ENCODE data around the gene FAAP100. TPM values are rescaled to one million over a fixed set of nuclear protein-coding genes. Genes with fewer than 3 reads are reported as not detected.

The FAAP100 gene
- polyA plus RNA-seq, 1 of the 3 experiments (the other 2 are of a cell fraction) = 18.9 TPM

GRCh38 chr17:81580481-81580880 lies 28.3 kb upstream of the FAAP100 start (continued):
- TF ChIP-seq REST (IDR thresholded peaks at IDR 0.05; ENCODE audit: low read depth, low read length) = no peak
- TF ChIP-seq MAX (IDR thresholded peaks at IDR 0.05; ENCODE audit: low read depth) = no peak
- TF ChIP-seq SIN3A (IDR thresholded peaks at IDR 0.05; ENCODE audit: borderline replicate concordance, low read depth, low read length) = no peak
- no peak for TF ChIP-seq CTCF (IDR thresholded peaks at IDR 0.05)
- TF ChIP-seq EZH2phosphoT487 (IDR thresholded peaks at IDR 0.05; ENCODE audit: borderline replicate concordance, low read depth) = no peak
- TF ChIP-seq POLR2AphosphoS5 (IDR thresholded peaks at IDR 0.05; ENCODE audit: low read depth, low read length) = no peak

- Histone ChIP-seq H3F3A (replicated peaks; ENCODE audit: insufficient read depth) (peaks cover 33% of the 10 kb centered on the region), H3K27me3 (ENCODE audit: insufficient read depth) (no peaks in the 10 kb centered on the region), H3K4me3 (ENCODE audit: low read depth in 2 of 2, low read length in 1 of 2) (no peak overlapping the region), H4K20me1 (ENCODE audit: insufficient read depth) (peaks cover 16% of the 10 kb centered on the region), H3K9ac (no peak overlapping the region), H3K4me1 (ENCODE audit: control insufficient read depth in 1 of 2, insufficient read depth in 2 of 2, low read depth in 1 of 2, low read length in 1 of 2) (peaks cover 6 to 47% of the 10 kb centered on the region in 2 experiments; a peak in 3 of 4 replicates), H3K9me2 (no peaks in the 10 kb centered on the region), H3K9me3 (no peaks in the 10 kb centered on the region), H3K79me2 (ENCODE audit: insufficient read depth) (peaks cover 61% of the 10 kb centered on the region), H2AFZ (ENCODE audit: low read depth) (no peak overlapping the region), H3K4me2 (peak overlapping the region; percentile 30; the same call in 1 of the 2 replicates), H3K27ac (ENCODE audit: low read depth in 2 of 2, low read length in 1 of 2) (peak overlapping the region in 1 of 2 experiments; percentile 17; a peak in 1 of 4 replicates), H3K36me3 (replicated peaks in 1 of 2; ENCODE audit: control insufficient read depth in 1 of 2, insufficient read depth in 2 of 2, low read length in 1 of 2) (peaks cover 37 to 58% of the 10 kb centered on the region in 2 experiments)
- no peak for DNase-seq
- ChIA-PET CTCF (interaction anchor here (0.8 to 3.0 kb wide), 4 partner anchors 13 to 28 kb away, joined by 3 to 19 read pairs (median 6); no protein-coding TSS in a partner anchor), POLR2A (no interaction called here)
- WGBS (ENCODE audit: low lambda C conversion rate) = 77% methylated on average over 10 of the region's 10 CpGs
- TF ChIP-seq FOSL2 (IDR thresholded peaks at IDR 0.05; ENCODE audit: borderline replicate concordance, low read depth) = peak; percentile 47; the same call in 1 of the 2 replicates
- TF ChIP-seq POLR2AphosphoS5 (IDR thresholded peaks at IDR 0.05; ENCODE audit: low read depth, low read length) = no peak
These were observed 27.7 kb upstream of the FAAP100 start for GRCh38 chr17:81579821-81580321.
